Esophagus mucosa (tissue), 1 donor: ENCODE measurements around the gene NUDCD3. TPM values are rescaled to one million over a fixed set of nuclear protein-coding genes. Genes with fewer than 3 reads are reported as not detected.

Source experiments
- ATAC-seq: fragments of 200-7000 bp; cut with Tn5 transposase; one replicate; pipeline ENCODE4 v1.9.1; 2020
- total RNA-seq: library from RNA; stranded (reverse); gene quantifications from one replicate; pipeline ENCODE4 v1.2.4, GENCODE V29; 2023
- donor health status: DM: yes; HTN: yes; CAD: no.

Gene NUDCD3
- total RNA-seq, 1 donor from 2014 or later, result 68.9 TPM

GRCh38 chr7:44381494-44382220 lies 108.8 kb downstream of the NUDCD3 start:
- no peak for ATAC-seq

- no peak for ATAC-seq
Observed at GRCh38 chr7:44380831-44381493, 109.5 kb downstream of the NUDCD3 start.

GRCh38 chr7:44380189-44380830 lies 110.1 kb downstream of the NUDCD3 start:
- no peak for ATAC-seq

- no peak for ATAC-seq
Observed at GRCh38 chr7:44379366-44380188, 110.9 kb downstream of the NUDCD3 start.

- ATAC-seq, result no peak
Observed at GRCh38 chr7:44378744-44379143, 111.7 kb downstream of the NUDCD3 start.

GRCh38 chr7:44377681-44378421 lies 112.6 kb downstream of the NUDCD3 start:
- no peak for ATAC-seq

- no peak for ATAC-seq
Observed at GRCh38 chr7:44377134-44377463, 113.4 kb downstream of the NUDCD3 start.

GRCh38 chr7:44376429-44377133 lies 113.9 kb downstream of the NUDCD3 start:
- no peak for ATAC-seq

GRCh38 chr7:44375926-44376342 lies 114.5 kb downstream of the NUDCD3 start:
- ATAC-seq, result no peak

- no peak for ATAC-seq
Observed at GRCh38 chr7:44375236-44375699, 115.2 kb downstream of the NUDCD3 start.

GRCh38 chr7:44374007-44374763 lies 116.3 kb downstream of the NUDCD3 start:
- no peak for ATAC-seq

GRCh38 chr7:44373418-44373740 lies 117.1 kb downstream of the NUDCD3 start:
- no peak for ATAC-seq

GRCh38 chr7:44372560-44373417 lies 117.7 kb downstream of the NUDCD3 start:
- ATAC-seq, result no peak

GRCh38 chr7:44368885-44369284 lies 121.6 kb downstream of the NUDCD3 start:
- no peak for ATAC-seq

- ATAC-seq, result no peak
Observed at GRCh38 chr7:44368455-44368854, 122.0 kb downstream of the NUDCD3 start.

- ATAC-seq, result no peak
Observed at GRCh38 chr7:44367475-44368043, 122.9 kb downstream of the NUDCD3 start.

- no peak for ATAC-seq
Observed at GRCh38 chr7:44366986-44367385, 123.5 kb downstream of the NUDCD3 start.

GRCh38 chr7:44353668-44354067 lies 136.8 kb downstream of the NUDCD3 start:
- ATAC-seq, result no peak
